Body of pancreas (tissue), 4 donors: Measurements from ENCODE around the gene RTKN2.

Source experiments
- CTCF ChIP-seq, 7 experiments: fragments of 450-650 bp in 4 of 7; fragments of 200-600 bp in 3 of 7; sonication (generic) in 3 of 7; IDR thresholded peaks; one replicate each; pipeline ENCODE4 v1.5.1; 2016 to 2019; ENCODE audit warnings: antibody characterized with exemption in 7 of 7
- POLR2A ChIP-seq, 3 donors: fragments of 450-650 bp; IDR thresholded peaks; one replicate each; pipeline ENCODE4 v1.6.1; 2016; ENCODE audit warnings: antibody characterized with exemption in 3 of 3, mild to moderate bottlenecking in 2 of 3

- TF ChIP-seq CTCF (IDR thresholded peaks at IDR 0.05): no peak
- TF ChIP-seq POLR2A (IDR thresholded peaks at IDR 0.05): no peak
These were observed 43.3 kb downstream of the RTKN2 start for GRCh38 chr10:62225362-62225761.
